HG02623 (cell line): Measurements from ENCODE around the gene CPNE9.

Experiments
- ATAC-seq: cut with Tn5 transposase; IDR thresholded peaks from one replicate; pipeline ENCODE4 v1.9.1; 2021; ENCODE audit warnings: moderate library complexity; ENCODE audit not compliant: unreplicated experiment

The CPNE9 gene

DNA sequence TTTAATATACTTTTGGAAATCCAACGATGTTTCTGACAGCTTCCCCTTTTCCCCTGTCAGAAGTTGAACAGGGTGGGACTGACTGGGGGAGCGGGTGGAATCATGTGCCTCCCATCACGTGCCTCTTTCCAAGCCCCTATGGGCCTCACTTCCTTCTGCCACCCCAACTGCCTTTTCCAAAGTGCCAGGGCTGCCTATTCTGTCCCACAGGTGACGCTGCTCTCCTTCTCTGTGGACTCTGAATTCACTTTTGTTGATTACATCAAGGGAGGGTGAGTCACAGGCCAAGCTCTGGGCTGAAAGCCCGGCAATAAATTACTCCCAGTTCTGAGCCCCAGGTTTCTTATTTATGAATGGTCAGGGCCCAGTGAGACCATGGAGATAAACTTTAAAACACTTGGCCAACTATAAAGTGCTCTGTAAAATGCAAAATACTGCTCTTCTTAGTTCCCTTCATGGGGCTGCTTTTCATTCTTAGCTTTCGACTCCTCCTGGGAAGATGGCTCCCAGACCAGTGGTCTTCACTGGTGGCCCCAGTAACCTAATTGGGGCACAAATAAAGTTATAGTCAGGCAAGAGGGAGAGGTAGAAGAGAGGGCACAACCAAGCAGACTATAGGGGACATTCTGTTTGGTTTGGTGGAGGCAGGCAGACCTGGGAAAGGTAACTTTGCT, 12.3 kb downstream of the CPNE9 start:
- no peak for ATAC-seq

DNA sequence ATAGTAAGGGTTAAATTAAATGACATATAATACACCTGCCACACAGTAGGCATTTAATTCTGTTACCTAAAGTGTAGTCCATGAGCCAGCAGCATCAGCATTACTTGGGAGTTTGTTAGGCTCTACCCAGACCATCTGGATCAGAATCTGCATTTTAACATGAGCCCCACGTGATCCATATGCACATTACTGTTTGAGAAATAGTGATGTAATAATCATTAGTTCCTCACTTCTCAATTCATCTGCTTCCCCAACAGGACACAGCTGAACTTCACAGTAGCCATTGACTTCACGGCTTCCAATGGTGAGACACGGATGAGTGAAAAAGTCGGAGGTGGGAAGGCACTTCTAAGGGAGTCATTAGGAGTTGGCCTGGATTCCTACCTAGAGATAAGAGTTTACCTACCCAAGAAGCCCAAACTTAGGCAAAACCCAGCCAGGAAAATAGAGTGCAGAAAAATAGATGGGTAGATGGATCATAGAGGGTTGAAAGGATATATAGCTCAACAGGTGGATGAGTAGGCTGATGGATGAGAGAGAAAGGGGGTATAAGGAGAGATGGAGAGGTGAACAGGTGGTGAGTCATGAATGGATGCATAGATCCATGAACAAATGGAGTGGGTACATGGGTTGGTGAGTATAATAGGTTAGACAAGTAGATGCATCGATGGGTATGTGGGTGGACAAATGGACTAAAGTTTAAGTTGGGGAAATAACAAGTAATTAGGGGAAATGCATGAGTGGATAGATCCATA, 13.3 kb downstream of the CPNE9 start:
- no peak for ATAC-seq

DNA sequence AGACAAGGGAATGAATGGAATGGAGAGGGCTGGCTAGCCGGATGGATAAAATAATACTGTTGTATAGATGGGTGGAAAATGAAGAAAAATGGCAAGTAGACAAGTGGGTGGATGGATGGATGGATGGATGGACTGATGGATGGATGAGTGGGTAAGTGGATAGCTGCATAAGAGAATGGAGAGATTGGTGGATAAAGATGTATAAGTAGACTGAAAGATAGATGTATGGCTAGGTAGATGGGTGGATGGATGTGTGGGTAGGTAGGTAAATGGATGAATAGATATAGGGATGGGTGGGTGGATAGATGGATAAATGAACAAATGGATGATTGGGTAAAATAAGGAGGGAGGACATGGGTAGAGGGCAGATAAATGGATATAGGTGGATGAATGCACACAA, 13.9 kb downstream of the CPNE9 start:
- ATAC-seq, result no peak

DNA sequence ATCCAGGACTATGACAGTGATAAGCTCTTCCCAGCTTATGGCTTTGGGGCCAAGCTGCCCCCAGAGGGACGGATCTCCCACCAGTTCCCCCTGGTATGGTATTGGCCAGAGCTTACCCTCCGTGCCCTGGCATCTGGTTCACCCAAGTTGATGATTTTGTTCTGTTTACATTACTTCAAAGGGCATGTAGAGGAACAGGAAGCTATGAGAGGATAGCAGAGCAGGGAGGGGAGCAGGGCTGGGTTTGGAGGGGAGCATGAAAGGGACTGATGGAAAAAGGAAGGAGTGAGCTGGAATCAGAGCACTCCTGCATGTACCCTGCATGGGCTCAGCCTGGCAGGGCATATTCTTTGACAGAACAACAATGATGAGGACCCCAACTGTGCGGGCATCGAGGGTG, 14.5 kb downstream of the CPNE9 start:
- ATAC-seq, result no peak

DNA sequence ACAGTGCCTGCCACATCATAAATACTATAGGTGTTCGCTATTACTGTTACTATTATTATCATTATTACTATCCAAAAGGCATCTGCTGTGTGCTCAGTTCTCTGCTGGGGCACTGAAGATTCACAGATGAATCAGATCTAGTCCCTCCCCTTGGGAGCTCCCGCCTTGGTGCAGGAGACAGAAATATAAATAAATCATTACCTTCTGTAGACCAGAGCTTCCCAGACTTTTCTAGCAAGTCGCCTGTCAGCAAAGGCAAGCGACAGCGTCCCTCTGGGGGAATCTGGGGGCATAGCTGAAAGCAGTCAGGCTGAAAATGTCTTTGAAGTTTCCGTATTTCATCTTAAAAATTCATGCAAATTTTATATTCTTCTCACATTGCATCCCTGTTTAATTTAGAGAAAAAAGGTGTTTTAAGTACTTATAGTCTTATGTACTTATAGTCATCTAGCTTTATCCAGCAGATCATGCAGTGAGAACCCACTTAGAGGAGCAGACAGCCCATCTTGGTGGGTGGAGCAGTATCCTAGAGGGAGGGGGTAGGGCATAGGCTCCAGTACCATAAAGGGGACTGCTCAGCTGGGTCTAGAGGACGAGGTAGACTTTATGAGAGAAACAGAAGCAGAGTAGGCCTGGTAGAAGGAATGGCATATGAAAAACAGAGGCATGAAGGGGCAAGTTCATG, 17.5 kb downstream of the CPNE9 start:
- ATAC-seq, result no peak

DNA sequence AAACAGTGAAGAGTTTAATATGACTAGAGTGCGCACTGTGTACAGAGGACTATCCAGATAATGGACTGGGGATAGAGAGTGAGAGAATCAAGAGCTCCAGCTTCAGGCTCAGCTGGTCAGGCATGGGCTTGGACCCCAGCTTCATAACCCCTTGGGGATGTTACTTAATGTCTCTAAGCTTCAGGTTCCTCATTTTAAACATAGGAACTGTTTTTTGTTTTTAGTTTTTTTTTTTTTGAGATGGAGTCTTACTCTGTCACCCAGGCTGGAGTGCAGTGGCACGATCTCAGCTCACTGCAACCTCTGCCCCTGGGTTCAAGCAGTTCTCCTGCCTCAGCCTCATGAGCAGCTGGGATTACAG, 18.0 kb downstream of the CPNE9 start:
- ATAC-seq, result no peak

DNA sequence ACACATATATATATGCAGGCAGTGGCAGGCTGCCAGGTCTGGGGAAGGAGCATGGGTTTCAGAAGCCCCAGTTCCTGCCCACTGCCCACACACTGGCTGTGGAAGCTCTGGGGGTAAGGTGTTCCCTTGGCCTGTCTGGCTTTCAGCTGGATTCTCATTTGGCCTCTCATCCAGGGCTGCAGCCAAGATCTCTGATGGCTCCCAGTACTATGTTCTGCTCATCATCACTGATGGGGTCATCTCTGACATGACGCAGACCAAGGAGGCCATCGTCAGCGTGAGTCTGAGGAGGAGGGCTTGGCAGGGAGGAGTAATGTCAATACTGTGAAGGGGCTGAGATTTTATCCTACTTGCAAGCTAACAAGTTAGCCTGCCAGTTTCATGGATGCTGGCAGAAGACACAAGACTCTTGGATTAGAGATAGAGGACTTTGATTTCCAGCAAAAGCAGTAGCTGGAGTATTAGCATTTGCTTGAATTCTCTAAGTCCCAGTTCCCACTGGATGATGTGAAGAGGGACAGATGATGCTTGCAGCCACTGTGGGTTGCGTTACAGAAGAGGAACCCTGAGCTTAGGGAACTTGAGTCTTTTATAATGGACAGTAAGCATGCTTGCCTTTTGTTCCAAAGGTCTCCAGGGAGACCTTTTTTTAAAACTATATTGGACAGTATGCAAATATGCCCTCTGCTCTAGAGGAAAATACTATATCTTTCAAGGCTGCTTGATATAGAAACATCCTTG, 22.3 kb downstream of the CPNE9 start:
- ATAC-seq, result no peak

DNA sequence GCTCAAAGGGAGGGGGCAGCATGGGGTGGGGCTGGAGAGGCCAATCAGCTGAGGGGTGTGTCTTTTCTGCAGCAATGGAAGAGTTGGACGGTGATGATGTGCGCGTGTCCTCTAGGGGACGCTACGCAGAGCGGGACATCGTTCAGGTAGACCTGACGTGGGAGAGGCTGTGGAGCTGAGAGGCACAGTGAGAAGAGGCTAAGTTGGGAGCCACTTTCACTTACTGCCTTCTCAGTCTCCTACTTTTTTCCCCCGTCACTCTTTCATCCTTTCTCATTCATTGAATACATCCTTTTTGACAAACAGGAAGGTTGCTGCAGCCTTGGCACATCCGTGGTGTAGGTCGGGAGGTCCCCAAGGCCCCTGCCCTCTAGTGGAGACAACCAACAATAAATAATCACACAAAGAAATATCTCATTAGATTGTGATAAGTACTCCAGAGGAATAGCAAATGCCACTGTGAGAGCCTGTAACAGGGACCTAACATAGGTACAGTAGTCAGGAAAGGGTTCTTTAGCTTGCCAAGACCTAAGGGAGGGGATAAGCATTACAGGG, 23.5 kb downstream of the CPNE9 start:
- ATAC-seq, result no peak

DNA sequence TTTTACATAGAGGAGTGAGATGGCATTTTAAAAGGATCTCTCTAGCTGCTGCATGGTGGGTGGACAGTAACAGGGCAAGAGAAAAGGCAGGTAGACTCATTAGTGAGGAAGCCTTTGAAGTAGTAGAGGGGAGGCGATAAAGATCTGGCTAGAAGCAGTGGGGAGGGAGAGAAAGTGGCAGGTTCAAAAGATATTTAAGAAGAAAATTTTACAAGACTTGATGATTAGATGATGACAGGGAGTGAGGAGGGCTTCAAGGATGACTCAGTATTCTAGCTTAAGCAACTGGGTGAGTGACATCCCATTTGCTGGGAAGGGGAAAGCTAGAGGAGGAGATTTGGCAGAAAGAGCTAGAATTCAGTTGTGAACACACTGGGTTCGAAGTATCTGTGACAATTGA, 24.1 kb downstream of the CPNE9 start:
- no peak for ATAC-seq

DNA sequence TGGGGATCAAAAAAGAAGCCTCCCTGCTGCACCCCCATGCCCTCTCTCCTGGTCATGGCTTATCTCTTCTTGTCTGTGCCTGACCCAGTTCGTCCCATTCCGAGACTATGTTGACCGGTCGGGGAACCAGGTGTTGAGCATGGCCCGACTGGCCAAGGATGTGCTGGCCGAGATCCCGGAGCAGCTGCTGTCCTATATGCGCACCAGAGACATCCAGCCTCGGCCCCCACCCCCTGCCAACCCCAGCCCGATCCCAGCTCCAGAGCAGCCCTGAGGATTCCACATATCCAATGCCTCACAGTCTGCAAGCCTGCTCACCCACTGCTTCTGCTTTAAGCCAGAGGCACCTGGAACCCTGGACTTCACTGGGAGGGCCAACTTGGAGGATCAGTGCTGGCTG, 25.8 kb downstream of the CPNE9 start:
- no peak for ATAC-seq

DNA sequence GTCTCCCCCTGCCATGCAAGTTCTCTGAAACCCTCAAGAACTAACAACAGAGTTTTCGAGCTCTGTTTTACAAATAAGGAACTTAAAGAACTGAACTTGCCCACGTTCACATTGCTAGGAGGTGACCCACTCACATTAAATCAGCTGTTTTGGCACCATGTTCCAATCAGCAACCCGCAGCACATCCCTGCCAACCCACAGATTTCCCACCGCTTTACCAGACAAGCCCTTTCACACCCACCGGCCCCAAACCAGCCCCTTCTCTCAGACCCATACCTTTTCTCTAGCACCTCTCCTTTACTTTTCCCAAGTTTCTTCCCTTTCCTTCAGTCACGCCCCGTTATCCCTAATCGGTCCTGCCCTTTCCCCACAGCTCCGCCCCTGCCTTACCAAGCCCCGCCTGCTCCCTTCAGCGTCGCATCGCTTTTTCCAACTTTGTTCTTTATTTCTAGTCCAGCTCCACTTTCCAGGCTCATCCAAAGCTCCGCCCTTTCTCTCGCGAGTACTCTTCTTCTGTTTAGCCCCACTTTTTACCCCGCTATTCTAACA, 27.1 kb downstream of the CPNE9 start:
- ATAC-seq, result peak; percentile 32

DNA sequence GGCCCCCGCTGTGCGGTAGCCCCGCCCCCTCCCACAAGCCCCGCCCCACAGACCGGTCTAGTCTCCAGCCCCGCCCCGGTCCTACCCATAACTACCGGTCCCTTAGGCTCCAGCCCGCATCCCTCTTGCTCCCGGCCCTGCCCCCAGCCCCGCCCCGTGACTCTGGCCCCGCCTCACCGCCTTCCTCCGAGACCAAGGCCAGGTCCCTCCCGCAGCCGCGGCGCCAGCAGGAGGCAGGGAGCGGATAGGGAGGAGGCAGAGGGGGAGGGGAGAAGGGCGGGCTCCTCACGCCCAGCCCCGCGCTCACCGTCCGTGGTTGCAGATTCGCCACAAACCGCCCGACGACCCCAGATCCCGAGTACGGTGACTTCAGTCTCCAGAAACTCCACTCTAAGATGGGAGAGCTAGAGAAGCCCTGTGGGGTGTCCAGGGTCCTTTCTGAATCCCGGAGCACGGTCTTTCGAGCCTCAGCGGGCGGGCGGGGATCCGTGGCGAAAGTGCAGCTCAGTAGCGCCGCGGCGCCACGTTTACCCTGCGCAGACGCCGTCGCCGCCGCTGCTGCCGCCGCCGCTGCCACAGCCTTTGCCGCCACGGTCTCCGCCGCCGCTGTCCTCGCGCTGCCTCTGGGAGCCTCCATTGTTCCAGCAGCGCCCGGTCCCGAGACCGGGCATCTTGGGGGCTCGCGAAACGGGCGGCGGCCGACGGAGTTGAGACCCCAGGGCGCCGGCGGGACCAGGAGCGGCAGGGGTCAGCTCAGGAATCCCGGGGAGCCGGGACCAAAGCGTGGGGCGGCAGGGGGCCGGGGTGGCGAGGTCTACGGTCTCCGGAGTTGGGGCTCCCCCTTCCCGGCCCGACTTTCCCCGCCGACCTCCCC, 27.8 kb downstream of the CPNE9 start, which contains the start of gene BRPF1:
BRPF1 (plus strand) TSS at position 530 of the 874 bp plus-strand sequence. CDS start 2,406 bp downstream, outside the sequence.
- ATAC-seq, result peak; percentile 90

DNA sequence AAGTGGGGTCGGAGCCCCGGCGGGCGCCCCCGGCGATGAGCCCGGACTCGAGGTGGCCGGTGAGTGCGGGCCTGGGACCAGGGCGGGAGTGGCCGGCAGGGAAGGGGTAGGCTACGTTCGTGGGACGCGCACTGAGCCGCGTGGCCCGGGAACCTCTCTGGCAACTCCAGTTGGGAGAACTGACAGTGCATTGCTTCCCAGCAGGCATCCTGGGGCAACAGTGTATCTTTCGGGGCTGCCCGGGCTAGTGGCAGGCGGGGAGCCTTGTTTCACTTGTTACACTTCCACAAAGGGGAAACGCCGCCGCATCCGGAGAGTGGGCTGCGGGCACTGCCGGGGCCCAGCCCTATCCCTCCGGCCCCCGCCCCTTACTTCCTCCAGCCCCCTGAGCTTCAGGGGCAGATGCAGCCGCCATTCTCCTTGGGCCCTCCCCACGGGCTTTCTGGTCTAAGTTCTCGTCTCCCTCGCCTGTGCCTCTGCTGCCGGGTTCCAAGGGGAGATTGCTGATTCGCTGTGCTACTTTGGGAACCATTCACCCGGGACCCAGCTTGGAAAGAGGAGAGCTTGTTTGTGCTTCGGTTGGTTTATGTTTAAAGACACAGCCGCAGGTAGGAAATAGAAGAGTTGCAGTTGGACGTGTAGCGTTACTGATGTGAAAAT, 28.6 kb downstream of the CPNE9 start:
- no peak for ATAC-seq

DNA sequence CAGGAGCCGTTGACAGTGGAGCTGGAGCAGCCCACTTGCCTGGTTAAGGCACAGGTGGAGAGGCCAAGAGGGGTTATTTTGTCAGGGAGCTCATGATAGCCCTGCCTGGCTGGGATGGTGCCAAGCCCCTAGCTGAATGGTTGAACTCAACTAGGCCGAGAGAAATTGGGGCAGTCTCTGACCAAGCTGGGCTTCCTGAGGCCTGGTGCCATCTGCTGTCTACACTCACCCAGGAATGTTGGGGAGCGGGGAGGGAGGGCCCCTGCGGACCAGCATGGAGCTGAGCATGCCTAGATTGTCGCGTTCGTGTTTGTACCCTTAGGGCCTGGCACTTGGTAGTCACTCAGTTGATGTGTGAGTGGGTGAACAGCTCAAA, 29.1 kb downstream of the CPNE9 start:
- no peak for ATAC-seq

DNA sequence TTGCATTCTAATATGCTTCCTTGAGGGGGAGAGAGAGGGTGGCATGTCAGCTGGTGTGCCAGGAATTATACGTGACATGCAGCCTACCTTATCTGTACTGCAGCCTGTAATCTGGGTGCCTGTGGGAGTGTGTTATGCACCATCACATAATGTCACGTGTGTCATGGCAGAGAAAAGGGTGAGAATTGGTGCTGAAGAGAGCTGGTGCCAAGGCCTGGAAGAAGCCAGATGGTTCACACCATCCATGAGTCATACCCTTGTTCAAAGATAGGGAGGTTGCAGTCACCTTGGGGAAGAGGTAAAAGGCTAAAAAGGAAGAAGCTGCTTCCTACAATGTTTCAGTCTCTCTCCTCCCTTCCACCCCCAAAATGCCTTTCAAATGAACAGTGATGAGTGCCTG, 33.2 kb downstream of the CPNE9 start:
- ATAC-seq, result no peak

DNA sequence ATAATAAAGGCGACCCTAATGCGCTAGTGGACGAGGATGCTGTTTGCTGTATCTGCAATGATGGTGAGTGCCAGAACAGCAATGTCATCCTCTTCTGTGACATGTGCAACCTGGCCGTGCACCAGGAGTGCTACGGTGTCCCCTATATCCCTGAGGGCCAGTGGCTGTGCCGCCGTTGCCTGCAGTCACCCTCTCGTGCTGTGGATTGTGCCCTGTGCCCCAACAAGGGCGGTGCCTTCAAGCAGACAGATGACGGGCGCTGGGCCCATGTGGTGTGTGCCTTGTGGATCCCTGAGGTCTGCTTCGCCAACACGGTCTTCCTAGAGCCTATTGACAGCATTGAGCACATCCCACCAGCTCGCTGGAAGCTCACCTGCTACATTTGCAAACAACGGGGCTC, 35.5 kb downstream of the CPNE9 start:
- ATAC-seq, result no peak

DNA sequence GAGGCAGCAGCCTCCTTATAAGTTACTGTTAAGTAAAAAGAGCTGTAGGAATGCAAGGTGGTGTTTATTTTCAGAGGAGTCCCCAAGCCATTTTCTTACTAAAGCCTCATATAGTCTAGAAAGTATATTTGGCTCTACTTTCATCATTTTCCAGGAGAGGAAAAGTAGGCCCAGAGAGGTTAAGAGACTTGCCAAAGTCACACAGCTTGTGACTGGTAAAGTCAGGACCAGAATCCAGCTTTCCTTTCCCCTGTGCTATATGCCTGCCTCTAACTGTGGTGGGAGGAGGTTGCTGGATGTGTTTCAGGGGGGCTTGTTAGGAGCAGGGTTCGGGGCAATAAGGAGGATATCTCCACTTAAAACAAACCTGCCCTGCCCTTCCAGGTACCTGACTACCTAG, 38.9 kb downstream of the CPNE9 start:
- ATAC-seq, result no peak

DNA sequence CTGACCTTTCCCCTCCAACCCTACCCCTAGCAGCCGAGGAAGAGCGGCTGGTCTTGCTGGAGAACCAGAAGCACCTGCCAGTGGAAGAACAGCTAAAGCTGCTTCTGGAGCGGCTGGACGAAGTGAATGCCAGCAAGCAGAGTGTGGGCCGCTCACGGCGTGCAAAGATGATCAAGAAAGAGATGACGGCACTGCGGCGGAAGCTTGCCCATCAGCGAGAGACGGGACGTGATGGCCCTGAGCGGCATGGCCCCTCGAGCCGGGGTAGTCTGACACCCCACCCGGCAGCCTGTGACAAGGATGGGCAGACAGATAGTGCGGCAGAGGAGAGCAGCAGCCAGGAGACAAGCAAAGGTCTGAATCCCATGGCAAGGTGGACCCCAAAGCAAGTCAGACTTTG, 39.9 kb downstream of the CPNE9 start:
- no peak for ATAC-seq

DNA sequence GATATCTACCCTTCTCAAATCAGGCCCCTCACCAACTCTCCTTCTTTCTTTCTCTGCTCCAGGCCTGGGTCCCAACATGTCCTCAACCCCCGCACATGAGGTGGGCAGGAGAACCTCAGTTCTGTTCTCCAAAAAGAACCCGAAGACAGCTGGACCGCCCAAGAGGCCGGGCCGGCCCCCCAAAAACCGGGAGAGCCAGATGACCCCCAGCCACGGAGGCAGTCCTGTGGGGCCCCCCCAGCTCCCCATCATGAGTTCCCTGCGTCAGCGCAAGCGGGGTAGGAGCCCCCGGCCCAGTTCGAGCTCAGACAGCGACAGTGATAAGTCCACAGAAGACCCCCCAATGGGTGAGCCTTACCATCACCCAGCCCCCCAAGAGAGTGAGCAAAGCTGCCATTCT, 40.5 kb downstream of the CPNE9 start:
- no peak for ATAC-seq
